Neuron (in vitro differentiated cells): ENCODE results near the gene EEA1.
"Not testable (repeated sequence)": the region's sequence is repeated elsewhere in the genome, so short reads cannot be mapped to it uniquely, and the experiment has no call there.

ENCODE experiments used
- H2AFZ ChIP-seq: one replicate; pipeline ENCODE4 v1.6.1; 2013; ENCODE audit warnings: low read depth, mild to moderate bottlenecking, inconsistent platforms, low read length, moderate library complexity
- H3K27me3 ChIP-seq: one replicate; pipeline ENCODE4 v1.6.1; 2013; ENCODE audit warnings: low read length; ENCODE audit not compliant: insufficient read depth
- H3K36me3 ChIP-seq: one replicate; pipeline ENCODE4 v1.6.1; 2013; ENCODE audit warnings: low read length; ENCODE audit not compliant: insufficient read depth
- H3K4me1 ChIP-seq: one replicate; pipeline ENCODE4 v1.6.1; 2013; ENCODE audit warnings: low read length; ENCODE audit not compliant: insufficient read depth
- H3K4me3 ChIP-seq: 2 replicates; pipeline ENCODE4 v1.5.1; 2013; ENCODE audit warnings: mild to moderate bottlenecking, low read length, moderate library complexity
- H3K9me3 ChIP-seq: one replicate; pipeline ENCODE4 v1.6.1; 2013; ENCODE audit warnings: low read length

The EEA1 gene

GRCh38 chr12:92928962-92929915 lies at the start of gene EEA1:
TSS of gene EEA1 (minus strand) at chr12:92929295. CDS start at chr12:92929066, 229 bp downstream.
- Histone ChIP-seq H3K36me3 (peaks cover 2% of the 10 kb centered on the region), H3K27me3 (no peaks in the 10 kb centered on the region), H2AFZ (peak within 1 kb of the TSS; percentile 60), H3K4me3 (peak within 1 kb of the TSS; percentile 76), H3K4me1 (peaks cover 31% of the 10 kb centered on the region), H3K9me3 (no peaks in the 10 kb centered on the region)

GRCh38 chr12:92978607-92979006 lies 49.5 kb upstream of the EEA1 start:
- H2AFZ ChIP-seq, result no peak overlapping the region
- no peaks in the 10 kb centered on the region for H3K27me3 ChIP-seq
- no peaks in the 10 kb centered on the region for H3K9me3 ChIP-seq
- no peak overlapping the region for H3K4me3 ChIP-seq
- H3K4me1 ChIP-seq, result no peaks in the 10 kb centered on the region
- no peaks in the 10 kb centered on the region for H3K36me3 ChIP-seq

- no peaks in the 10 kb centered on the region for H3K9me3 ChIP-seq
- H3K4me3 ChIP-seq, result no peak overlapping the region
- no peaks in the 10 kb centered on the region for H3K27me3 ChIP-seq
- no peaks in the 10 kb centered on the region for H3K36me3 ChIP-seq
- no peak overlapping the region for H2AFZ ChIP-seq
- H3K4me1 ChIP-seq, result no peaks in the 10 kb centered on the region
Observed at GRCh38 chr12:92977326-92977725, 48.2 kb upstream of the EEA1 start.

DNA sequence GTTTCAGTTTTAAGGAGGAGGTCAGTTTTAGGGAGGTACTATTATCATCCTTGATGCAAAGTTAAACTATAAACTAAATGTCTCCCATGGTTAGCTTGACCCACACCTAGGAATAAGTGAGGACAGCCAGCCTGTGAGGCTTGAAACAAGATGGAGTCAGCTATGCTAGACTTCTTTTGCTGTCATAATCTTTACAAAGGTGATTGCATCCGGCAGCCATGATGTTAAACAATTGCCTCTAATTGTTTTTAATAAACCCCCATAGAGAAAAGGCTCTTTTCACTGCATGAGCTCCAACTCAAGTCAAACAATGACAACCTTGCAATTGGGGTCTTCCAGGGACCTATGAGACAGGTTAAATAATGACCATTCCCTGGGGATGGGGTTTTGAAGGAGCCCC lies 45.7 kb upstream of the EEA1 start:
- Histone ChIP-seq H2AFZ (no peak overlapping the region), H3K36me3 (no peaks in the 10 kb centered on the region), H3K4me3 (no peak overlapping the region), H3K9me3 (no peaks in the 10 kb centered on the region), H3K4me1 (no peaks in the 10 kb centered on the region), H3K27me3 (no peaks in the 10 kb centered on the region)

DNA sequence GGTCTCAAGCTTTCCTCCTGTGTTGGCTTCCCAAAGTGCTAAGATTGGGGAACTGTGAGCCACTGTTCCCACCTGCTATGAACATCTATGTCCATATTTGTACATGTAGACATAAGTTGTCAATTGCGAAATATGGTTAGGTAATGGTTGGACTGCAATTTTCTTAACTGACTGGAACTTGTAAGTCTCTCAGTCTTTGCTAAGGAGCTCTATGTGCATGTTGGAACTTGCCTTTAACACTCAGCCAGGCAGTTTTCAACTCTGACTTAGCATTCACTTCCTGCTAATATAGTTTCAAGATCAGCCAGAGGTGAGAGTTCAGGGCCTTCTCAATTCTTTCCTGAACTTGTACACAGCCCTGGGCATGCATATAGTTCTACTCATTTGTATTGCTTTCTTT lies 44.5 kb upstream of the EEA1 start:
- H3K4me1 ChIP-seq, result no peaks in the 10 kb centered on the region
- H3K27me3 ChIP-seq, result no peaks in the 10 kb centered on the region
- no peak overlapping the region for H2AFZ ChIP-seq
- no peaks in the 10 kb centered on the region for H3K9me3 ChIP-seq
- H3K4me3 ChIP-seq, result no peak overlapping the region
- H3K36me3 ChIP-seq, result no peaks in the 10 kb centered on the region

DNA sequence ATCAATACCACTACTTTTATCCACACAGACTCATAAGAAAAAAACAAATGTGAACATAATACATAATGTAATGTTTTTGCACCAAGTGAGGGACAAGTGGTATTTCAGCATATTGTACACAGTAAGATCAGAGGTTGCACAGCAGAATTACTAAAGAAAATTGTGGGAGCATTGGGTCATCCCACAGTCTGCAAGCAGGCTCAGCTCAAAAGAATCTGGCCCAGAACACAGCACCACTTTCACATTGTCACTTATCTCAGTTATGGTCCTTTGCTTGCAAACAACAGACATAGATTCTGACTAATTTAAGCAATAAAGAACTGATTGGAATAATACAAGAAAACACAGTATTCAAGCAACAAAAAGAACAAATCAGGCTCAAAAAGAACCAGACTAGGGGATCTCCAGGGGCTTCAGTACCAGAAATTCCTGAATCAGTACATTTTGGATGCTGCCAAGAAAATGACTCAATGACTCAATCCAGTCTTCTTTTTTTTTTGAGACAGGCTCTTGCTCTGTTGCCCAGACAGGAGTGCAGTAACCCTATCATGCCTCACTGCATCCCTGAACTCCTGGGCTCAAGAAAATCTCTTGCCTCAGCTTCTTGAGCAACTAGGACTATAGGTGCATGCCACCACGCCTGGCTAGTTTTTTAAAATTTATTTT lies 42.9 kb upstream of the EEA1 start:
- H3K4me1 ChIP-seq, result no peaks in the 10 kb centered on the region

DNA sequence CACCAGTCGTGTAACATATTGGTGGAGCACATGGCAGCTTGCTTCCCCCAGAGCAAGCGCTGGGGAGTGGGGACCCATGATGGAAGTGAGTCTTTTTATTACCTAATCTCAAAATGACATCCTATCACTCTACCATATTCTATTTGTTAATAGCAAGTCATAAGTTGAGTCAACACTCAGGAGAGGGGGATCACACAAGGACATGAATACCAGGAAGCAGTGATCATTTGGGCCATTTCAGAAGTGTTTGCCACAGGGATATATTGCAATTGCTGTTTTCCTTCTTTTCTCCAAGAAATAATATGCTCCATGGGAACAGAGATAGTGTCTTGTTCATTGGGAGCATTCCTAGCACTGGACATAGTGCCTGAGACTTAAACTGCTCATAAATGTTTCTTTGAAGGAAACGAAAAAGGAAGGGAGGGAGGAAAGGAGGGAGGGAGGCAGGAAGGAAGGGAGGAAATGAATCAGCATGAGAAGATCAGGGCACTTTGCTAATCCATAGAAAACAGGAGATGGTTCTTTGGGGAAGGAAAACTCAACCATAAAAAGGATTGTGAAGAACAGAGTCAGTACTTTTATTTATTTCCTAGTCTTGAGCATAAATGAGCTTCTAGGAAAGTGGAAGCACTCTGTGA lies 39.2 kb upstream of the EEA1 start:
- H3K27me3 ChIP-seq, result no peaks in the 10 kb centered on the region
- H3K4me1 ChIP-seq, result no peaks in the 10 kb centered on the region
- no peaks in the 10 kb centered on the region for H3K36me3 ChIP-seq
- H2AFZ ChIP-seq, result no peak overlapping the region
- H3K9me3 ChIP-seq, result no peaks in the 10 kb centered on the region
- no peak overlapping the region for H3K4me3 ChIP-seq

More for the DNA sequence above, 42.9 kb upstream of the EEA1 start:
- Histone ChIP-seq H2AFZ (no peak overlapping the region), H3K36me3 (no peaks in the 10 kb centered on the region), H3K9me3 (no peaks in the 10 kb centered on the region), H3K27me3 (no peaks in the 10 kb centered on the region), H3K4me3 (no peak overlapping the region)

DNA sequence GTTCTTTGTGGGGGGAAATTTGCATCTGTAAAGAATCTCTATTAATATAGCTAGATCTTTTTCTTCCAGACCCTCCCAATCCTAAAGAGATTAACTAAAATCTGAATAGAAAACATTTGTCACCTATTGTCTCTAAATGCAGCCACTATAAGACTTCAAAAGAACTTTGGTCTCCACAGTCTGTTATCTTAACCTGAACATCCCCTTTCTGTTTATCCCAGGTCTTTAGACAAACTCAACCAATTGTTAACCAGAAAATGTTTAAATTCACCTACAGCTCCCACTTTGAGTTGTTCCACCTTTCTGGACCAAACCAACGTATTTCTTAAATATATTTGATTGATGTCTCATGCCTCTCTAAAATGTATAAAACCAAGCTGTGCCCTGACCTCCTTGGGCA lies 35.3 kb upstream of the EEA1 start:
- H3K4me3 ChIP-seq, H3K4me1 ChIP-seq, H3K9me3 ChIP-seq: not testable (repeated sequence)

GRCh38 chr12:92961949-92962348 lies 32.9 kb upstream of the EEA1 start:
- Histone ChIP-seq H3K27me3 (no peaks in the 10 kb centered on the region), H3K9me3 (no peaks in the 10 kb centered on the region), H3K4me1 (no peaks in the 10 kb centered on the region), H3K4me3 (no peak overlapping the region), H2AFZ (no peak overlapping the region), H3K36me3 (no peaks in the 10 kb centered on the region)

More for the DNA sequence above, 35.3 kb upstream of the EEA1 start:
- H2AFZ ChIP-seq, H3K27me3 ChIP-seq, H3K36me3 ChIP-seq: not testable (repeated sequence)

GRCh38 chr12:92955997-92956663 lies 27.0 kb upstream of the EEA1 start:
- peaks cover 5% of the 10 kb centered on the region for H3K9me3 ChIP-seq
- no peaks in the 10 kb centered on the region for H3K4me1 ChIP-seq
- H3K27me3 ChIP-seq, result no peaks in the 10 kb centered on the region
- no peak overlapping the region for H3K4me3 ChIP-seq
- no peaks in the 10 kb centered on the region for H3K36me3 ChIP-seq
- H2AFZ ChIP-seq, result no peak overlapping the region

DNA sequence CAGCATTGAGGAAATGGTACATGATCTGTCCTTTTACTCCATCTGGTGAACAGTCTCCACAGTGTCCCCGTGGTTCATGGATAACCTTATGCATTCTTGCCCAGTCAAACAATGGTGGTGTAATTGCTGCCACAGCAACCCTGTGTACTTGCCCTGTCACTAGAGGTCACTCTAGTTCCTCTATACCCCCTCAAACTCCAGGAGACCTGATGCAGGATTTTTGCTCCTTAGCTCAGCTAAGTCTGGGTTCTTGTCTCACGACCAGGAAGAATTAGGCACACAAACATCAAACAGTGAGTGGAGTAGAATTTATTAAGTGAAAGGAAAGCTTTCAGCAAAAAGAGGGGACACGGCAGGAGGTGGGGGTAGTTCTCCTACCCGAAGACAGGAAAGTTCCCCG lies 24.7 kb upstream of the EEA1 start:
- Histone ChIP-seq H3K4me3 (no peak overlapping the region), H3K36me3 (no peaks in the 10 kb centered on the region), H3K27me3 (no peaks in the 10 kb centered on the region)

DNA sequence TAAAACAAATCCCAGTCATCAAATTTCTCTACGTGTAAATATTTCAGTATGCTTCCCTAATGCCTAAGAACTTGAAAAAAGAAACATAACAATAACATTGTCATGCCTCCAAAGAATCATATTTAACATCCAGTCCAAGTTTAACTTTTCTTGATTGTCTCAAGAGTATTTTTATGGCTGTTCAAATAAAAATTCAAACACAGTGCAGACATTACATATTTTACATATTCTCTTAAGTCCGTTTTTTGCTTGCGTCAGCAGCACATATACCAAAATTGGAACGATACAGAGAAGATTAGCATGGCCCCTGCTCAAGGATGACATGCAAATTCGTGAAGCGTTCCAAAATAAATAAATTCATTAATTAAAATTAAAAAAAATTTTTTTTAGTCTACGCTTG lies 23.3 kb upstream of the EEA1 start:
- Histone ChIP-seq H3K9me3 (peaks cover 5% of the 10 kb centered on the region), H3K27me3 (no peaks in the 10 kb centered on the region), H3K4me3 (no peak overlapping the region), H2AFZ (no peak overlapping the region), H3K36me3 (no peaks in the 10 kb centered on the region), H3K4me1 (no peaks in the 10 kb centered on the region)

More for the DNA sequence above, 24.7 kb upstream of the EEA1 start:
- Histone ChIP-seq H3K4me1 (no peaks in the 10 kb centered on the region), H2AFZ (no peak overlapping the region), H3K9me3 (peaks cover 5% of the 10 kb centered on the region)

- peaks cover 5% of the 10 kb centered on the region for H3K9me3 ChIP-seq
- H3K4me1 ChIP-seq, result no peaks in the 10 kb centered on the region
- H2AFZ ChIP-seq, result no peak overlapping the region
- no peaks in the 10 kb centered on the region for H3K27me3 ChIP-seq
- no peak overlapping the region for H3K4me3 ChIP-seq
- no peaks in the 10 kb centered on the region for H3K36me3 ChIP-seq
Observed at GRCh38 chr12:92951006-92951405, 21.9 kb upstream of the EEA1 start.
